ENCODE measurements around the gene SAP30BP.
"Not testable (repeated sequence)": the region's sequence is repeated elsewhere in the genome, so short reads cannot be mapped to it uniquely, and the experiment has no call there.

GRCh38 chr17:75638039-75638438, 29.1 kb upstream of the SAP30BP start:
- TF ChIP-seq CTCF (conservative IDR thresholded peaks at IDR 0.05; ENCODE audit: low read depth in 2 of 2); REST (IDR thresholded peaks at IDR 0.05; ENCODE audit: unreplicated experiment); JUNB (IDR thresholded peaks at IDR 0.05; ENCODE audit: unreplicated experiment); ETS1 (IDR thresholded peaks at IDR 0.05); EZH2 (IDR thresholded peaks at IDR 0.05; ENCODE audit: low read depth, unreplicated experiment); CREB1 (CRISPR knock-in tag; IDR thresholded peaks at IDR 0.05; ENCODE audit: low read depth); EZH2phosphoT487 (IDR thresholded peaks at IDR 0.05; ENCODE audit: unreplicated experiment); POLR2AphosphoS5 (IDR thresholded peaks at IDR 0.05; ENCODE audit: low read depth); ZNF462 (CRISPR knock-in tag; IDR thresholded peaks at IDR 0.05); ZNF114 (CRISPR knock-in tag; IDR thresholded peaks at IDR 0.05): not testable (repeated sequence)

Data from GM23338 (cell line).